ENCODE data around the gene CEMIP. TPM values are rescaled to one million over a fixed set of nuclear protein-coding genes. Genes with fewer than 3 reads are reported as not detected.

CEMIP gene
- total and polyA plus RNA-seq, 10 of the 15 experiments (the other 5 are each of a cell fraction or from before 2014, with no cell fraction given), result 0.01 to 0.44 (median 0.16) TPM; not detected in 6

- Histone ChIP-seq H3K9ac (ENCODE audit: control insufficient read depth, insufficient read depth, low read length) (peak overlapping the region; percentile 92), H3K4me2 (ENCODE audit: control insufficient read depth, insufficient read depth) (peak overlapping the region; percentile 92), H3K4me3 (peak overlapping the region; percentile 87), H2AFZ (ENCODE audit: control insufficient read depth, low read depth, low read length) (peak overlapping the region; percentile 45), H3K79me2 (ENCODE audit: control insufficient read depth, insufficient read depth, low read length) (peaks cover 42% of the 10 kb centered on the region), H4K20me1 (ENCODE audit: control insufficient read depth, insufficient read depth) (no peaks in the 10 kb centered on the region), H3K4me1 (ENCODE audit: control insufficient read depth, insufficient read depth, low read length) (peaks cover 19% of the 10 kb centered on the region), H3K36me3 (ENCODE audit: control insufficient read depth in 2 of 2, insufficient read depth in 2 of 2, low read length in 1 of 2) (peaks cover 0 to 3% of the 10 kb centered on the region in 2 experiments; a peak in 2 of 4 replicates), H3K27me3 (replicated peaks in 1 of 2; ENCODE audit: control insufficient read depth in 2 of 2, insufficient read depth in 2 of 2, low read length in 1 of 2) (no peaks in the 10 kb centered on the region), H3K27ac (ENCODE audit: control insufficient read depth, insufficient read depth) (peak overlapping the region; percentile 92), H3K9me3 (replicated peaks; ENCODE audit: control insufficient read depth, insufficient read depth, low read length) (no peaks in the 10 kb centered on the region; the same call in 2 of the 3 replicates)
- intact Hi-C loops (cut with micrococcal nuclease; ENCODE audit: unreplicated experiment) (loop anchor here (1.0 to 2.0 kb wide), 3 partner anchors 23 to 293 kb away; no protein-coding TSS in a partner anchor), in situ Hi-C loops (cut with MboI) (no loop called here)
- TSS peak; percentile 91 for BruUV-seq (replicated peaks)
- no peak for FAIRE-seq
- CTCF ChIA-PET, result interaction anchor here (0.6 to 5.7 kb wide), 6 partner anchors 10 to 303 kb away, joined by 3 to 37 read pairs (median 4); no protein-coding TSS in a partner anchor
- TF ChIP-seq ZBTB40 (IDR thresholded peaks at IDR 0.05; ENCODE audit: borderline replicate concordance) (peak; percentile 17; the same call in 1 of the 2 replicates), ZNF687 (IDR thresholded peaks at IDR 0.05) (no peak), SREBF2 (IDR thresholded peaks at IDR 0.05; ENCODE audit: low read length) (no peak), CBFB (IDR thresholded peaks at IDR 0.05; ENCODE audit: low read depth) (no peak), MTA3 (IDR thresholded peaks at IDR 0.05; ENCODE audit: borderline replicate concordance, low read length) (0 out of 2 replicates have a peak, but pooled peaks have one; percentile 3), ZNF207 (IDR thresholded peaks at IDR 0.05; ENCODE audit: borderline replicate concordance) (peak; percentile 50; the same call in 1 of the 2 replicates), RELB (IDR thresholded peaks at IDR 0.05; ENCODE audit: low read depth) (no peak), ZBED1 (IDR thresholded peaks at IDR 0.05; ENCODE audit: borderline replicate concordance) (0 out of 2 replicates have a peak, but pooled peaks have one; percentile 7), WRNIP1 (IDR thresholded peaks at IDR 0.05; ENCODE audit: borderline replicate concordance, low read depth, low read length) (0 out of 2 replicates have a peak, but pooled peaks have one; percentile 14)
- RAD21 ChIA-PET (ENCODE audit: unreplicated experiment), result interaction anchor here (0.6 to 3.0 kb wide), 6 partner anchors 9 to 301 kb away, joined by 3 to 13 read pairs (median 5); no protein-coding TSS in a partner anchor
- ATAC-seq, result peak; percentile 1
- no peak for DNase-seq (ENCODE audit: low read depth, low spot score)
- 0% methylated on average over 21 of the region's 21 CpGs for WGBS (ENCODE audit: insufficient coverage, insufficient replicate concordance, low lambda C conversion rate, missing lambda C conversion rate)
- SMC1A ChIA-PET (ENCODE audit: uncharacterized antibody, unreplicated experiment), result interaction anchor here (1.0 to 2.4 kb wide), 4 partner anchors 9 to 266 kb away, joined by 3 to 9 read pairs (median 6); no protein-coding TSS in a partner anchor
- POLR2A ChIA-PET, result interaction anchor here (0.6 to 2.7 kb wide), 9 partner anchors 10 to 543 kb away, joined by 3 to 12 read pairs (median 7); no protein-coding TSS in a partner anchor
Observed at GRCh38 chr15:81000144-81000623, 221.0 kb downstream of the CEMIP start.

All from GM12878 (cell line).